GM19328 (cell line): ENCODE data around the gene BPHL.
"Not testable (repeated sequence)": the region's sequence is repeated elsewhere in the genome, so short reads cannot be mapped to it uniquely, and the experiment has no call there.

Source experiments
- ATAC-seq: cut with Tn5 transposase; IDR thresholded peaks from one replicate; pipeline ENCODE4 v1.9.1; 2021; ENCODE audit warnings: mild to moderate bottlenecking, moderate library complexity; ENCODE audit not compliant: unreplicated experiment

The BPHL gene

GRCh38 chr6:3176562-3177355 lies 58.2 kb downstream of the BPHL start:
- no peak for ATAC-seq

GRCh38 chr6:3178666-3179065 lies 60.2 kb downstream of the BPHL start:
- not testable (repeated sequence) for ATAC-seq

GRCh38 chr6:3179945-3180344 lies 61.4 kb downstream of the BPHL start:
- ATAC-seq, result not testable (repeated sequence)

- ATAC-seq, result no peak
Observed at GRCh38 chr6:3181105-3181504, 62.6 kb downstream of the BPHL start.

GRCh38 chr6:3183066-3183465 lies 64.6 kb downstream of the BPHL start:
- ATAC-seq, result no peak

- ATAC-seq, result no peak
Observed at GRCh38 chr6:3186974-3187382, 68.5 kb downstream of the BPHL start.

- no peak for ATAC-seq
Observed at GRCh38 chr6:3188262-3188661, 69.8 kb downstream of the BPHL start.

GRCh38 chr6:3189192-3189591 lies 70.7 kb downstream of the BPHL start:
- not testable (repeated sequence) for ATAC-seq

GRCh38 chr6:3190056-3190455 lies 71.5 kb downstream of the BPHL start:
- ATAC-seq, result no peak

- no peak for ATAC-seq
Observed at GRCh38 chr6:3190779-3191178, 72.3 kb downstream of the BPHL start.

GRCh38 chr6:3193102-3193849 lies 74.8 kb downstream of the BPHL start:
- ATAC-seq, result no peak

- no peak for ATAC-seq
Observed at GRCh38 chr6:3194535-3195419, 76.3 kb downstream of the BPHL start.

GRCh38 chr6:3195420-3195694 lies 76.8 kb downstream of the BPHL start:
- ATAC-seq, result no peak

GRCh38 chr6:3195695-3196497 lies 77.4 kb downstream of the BPHL start:
- ATAC-seq, result no peak

- ATAC-seq, result no peak
Observed at GRCh38 chr6:3196770-3197169, 78.3 kb downstream of the BPHL start.

- ATAC-seq, result not testable (repeated sequence)
Observed at GRCh38 chr6:3197734-3198133, 79.2 kb downstream of the BPHL start.

- no peak for ATAC-seq
Observed at GRCh38 chr6:3199382-3199781, 80.9 kb downstream of the BPHL start.

GRCh38 chr6:3200682-3201081 lies 82.2 kb downstream of the BPHL start:
- no peak for ATAC-seq

GRCh38 chr6:3201388-3201787 lies 82.9 kb downstream of the BPHL start:
- no peak for ATAC-seq
